ENCODE measurements around the gene BLOC1S3. TPM values are rescaled to one million over a fixed set of nuclear protein-coding genes. Genes with fewer than 3 reads are reported as not detected.

Gene BLOC1S3
- total RNA-seq, 2 experiments from 2014 or later, result 8.1 to 13.8 TPM

GRCh38 chr19:45169602-45170001, 9.0 kb upstream of the BLOC1S3 start:
- peaks cover 19% of the 10 kb centered on the region for H3K4me1 ChIP-seq (ENCODE audit: insufficient read depth, low read length, poor library complexity, severe bottlenecking)
- no peaks in the 10 kb centered on the region for H4K20me1 ChIP-seq (ENCODE audit: insufficient read depth, low read length)
- no peaks in the 10 kb centered on the region for H3K79me2 ChIP-seq (ENCODE audit: insufficient read depth, low read depth, low read length)
- H3K27ac ChIP-seq (ENCODE audit: low read depth, low read length, poor library complexity, severe bottlenecking), result no peak overlapping the region
- H3K4me2 ChIP-seq (ENCODE audit: low read length), result no peak overlapping the region
- no peak overlapping the region for H3K4me3 ChIP-seq (ENCODE audit: low read depth, low read length, poor library complexity, severe bottlenecking)
- DNase-seq (ENCODE audit: low spot score), result no peak
- no peaks in the 10 kb centered on the region for H3K36me3 ChIP-seq (ENCODE audit: insufficient read depth, low read length)
- no peak overlapping the region for H2AFZ ChIP-seq (ENCODE audit: low read length)
- TF ChIP-seq EZH2phosphoT487 (IDR thresholded peaks at IDR 0.05; ENCODE audit: borderline replicate concordance, low read depth, low read length) (no peak), CTCF (conservative IDR thresholded peaks at IDR 0.05; ENCODE audit: low read length) (no peak)
- POLR2A ChIA-PET, result no interaction called here
- no peaks in the 10 kb centered on the region for H3K9me2 ChIP-seq (ENCODE audit: insufficient read depth, low read length)
- CTCF ChIA-PET (ENCODE audit: unreplicated experiment), result no interaction called here
- H3K9me3 ChIP-seq (ENCODE audit: low read length), result no peaks in the 10 kb centered on the region
- intact Hi-C loops (cut with micrococcal nuclease; ENCODE audit: unreplicated experiment), result no loop called here
- no TSS peak for BruUV-seq (replicated peaks)

- no peak for DNase-seq (ENCODE audit: low spot score)
- no TSS peak for BruUV-seq (replicated peaks)
- Histone ChIP-seq H3K36me3 (ENCODE audit: insufficient read depth, low read length) (no peaks in the 10 kb centered on the region), H3K9me3 (ENCODE audit: low read length) (no peaks in the 10 kb centered on the region), H3K4me1 (ENCODE audit: insufficient read depth, low read length, poor library complexity, severe bottlenecking) (peaks cover 13% of the 10 kb centered on the region), H4K20me1 (ENCODE audit: insufficient read depth, low read length) (no peaks in the 10 kb centered on the region), H3K4me3 (ENCODE audit: low read depth, low read length, poor library complexity, severe bottlenecking) (no peak overlapping the region), H3K9me2 (ENCODE audit: insufficient read depth, low read length) (no peaks in the 10 kb centered on the region), H3K79me2 (ENCODE audit: insufficient read depth, low read depth, low read length) (no peaks in the 10 kb centered on the region), H3K4me2 (ENCODE audit: low read length) (no peak overlapping the region), H3K27ac (ENCODE audit: low read depth, low read length, poor library complexity, severe bottlenecking) (no peak overlapping the region), H2AFZ (ENCODE audit: low read length) (no peak overlapping the region)
- ChIA-PET POLR2A (no interaction called here), CTCF (ENCODE audit: unreplicated experiment) (no interaction called here)
- intact Hi-C loops (cut with micrococcal nuclease; ENCODE audit: unreplicated experiment), result no loop called here
- TF ChIP-seq EZH2phosphoT487 (IDR thresholded peaks at IDR 0.05; ENCODE audit: borderline replicate concordance, low read depth, low read length) (no peak), CTCF (conservative IDR thresholded peaks at IDR 0.05; ENCODE audit: low read length) (no peak)
Measured at GRCh38 chr19:45170146-45171106, 8.2 kb upstream of the BLOC1S3 start.

- Histone ChIP-seq H3K4me3 (ENCODE audit: low read depth, low read length, poor library complexity, severe bottlenecking) (no peak overlapping the region), H3K79me2 (ENCODE audit: insufficient read depth, low read depth, low read length) (no peaks in the 10 kb centered on the region), H4K20me1 (ENCODE audit: insufficient read depth, low read length) (no peaks in the 10 kb centered on the region), H3K27ac (ENCODE audit: low read depth, low read length, poor library complexity, severe bottlenecking) (no peak overlapping the region), H3K9me2 (ENCODE audit: insufficient read depth, low read length) (no peaks in the 10 kb centered on the region), H3K9me3 (ENCODE audit: low read length) (no peaks in the 10 kb centered on the region), H3K36me3 (ENCODE audit: insufficient read depth, low read length) (no peaks in the 10 kb centered on the region), H3K4me1 (ENCODE audit: insufficient read depth, low read length, poor library complexity, severe bottlenecking) (peaks cover 13% of the 10 kb centered on the region), H2AFZ (ENCODE audit: low read length) (no peak overlapping the region), H3K4me2 (ENCODE audit: low read length) (no peak overlapping the region)
- BruUV-seq (replicated peaks), result no TSS peak
- intact Hi-C loops (cut with micrococcal nuclease; ENCODE audit: unreplicated experiment), result no loop called here
- no peak for TF ChIP-seq CTCF (conservative IDR thresholded peaks at IDR 0.05; ENCODE audit: low read length)
- no peak for TF ChIP-seq EZH2phosphoT487 (IDR thresholded peaks at IDR 0.05; ENCODE audit: borderline replicate concordance, low read depth, low read length)
- CTCF ChIA-PET (ENCODE audit: unreplicated experiment), result no interaction called here
- POLR2A ChIA-PET, result no interaction called here
- no peak for DNase-seq (ENCODE audit: low spot score)
Measured at GRCh38 chr19:45171211-45171623, 7.4 kb upstream of the BLOC1S3 start.

Measured in OCI-LY7 (cell line).